Ishikawa (cell line): ENCODE results near the gene KCNA5.

Experiments used
- CEBPB ChIP-seq: IDR thresholded peaks from 2 replicates; pipeline ENCODE4 v1.6.1; 2012
- CREB1 ChIP-seq: IDR thresholded peaks from 2 replicates; pipeline ENCODE4 v1.6.1; 2012; ENCODE audit warnings: low read depth
- EGR1 ChIP-seq: IDR thresholded peaks from 2 replicates; pipeline ENCODE4 v1.6.1; 2012
- EP300 ChIP-seq: IDR thresholded peaks from 2 replicates; pipeline ENCODE4 v1.6.1; 2012; ENCODE audit warnings: borderline replicate concordance
- FOXM1 ChIP-seq: IDR thresholded peaks from 2 replicates; pipeline ENCODE4 v1.6.1; 2012; ENCODE audit warnings: low read depth, borderline replicate concordance
- MAX ChIP-seq: IDR thresholded peaks from 2 replicates; pipeline ENCODE4 v1.6.1; 2012
- RAD21 ChIP-seq: IDR thresholded peaks from 2 replicates; pipeline ENCODE4 v1.6.1; 2012; ENCODE audit warnings: low read depth
- REST ChIP-seq: IDR thresholded peaks from 2 replicates; pipeline ENCODE4 v1.6.1; 2012; ENCODE audit warnings: low read depth, mild to moderate bottlenecking
- TAF1 ChIP-seq: IDR thresholded peaks from 2 replicates; pipeline ENCODE4 v1.6.1; 2012; ENCODE audit warnings: low read depth, mild to moderate bottlenecking
- TCF12 ChIP-seq: IDR thresholded peaks from 2 replicates; pipeline ENCODE4 v1.6.1; 2012; ENCODE audit warnings: low read depth
- USF1 ChIP-seq: IDR thresholded peaks from 2 replicates; pipeline ENCODE4 v1.6.1; 2012
- YY1 ChIP-seq: IDR thresholded peaks from 2 replicates; pipeline ENCODE4 v1.6.1; 2012; ENCODE audit warnings: low read depth
- ZBTB7A ChIP-seq: IDR thresholded peaks from 2 replicates; pipeline ENCODE4 v1.6.1; 2012; ENCODE audit warnings: low read depth

- no peak for TF ChIP-seq CEBPB
- no peak for TF ChIP-seq MAX
- no peak for TF ChIP-seq RAD21
- TF ChIP-seq TCF12: no peak
- no peak for TF ChIP-seq EGR1
- no peak for TF ChIP-seq ZBTB7A
- no peak for TF ChIP-seq REST
- TF ChIP-seq FOXM1: no peak
- no peak for TF ChIP-seq YY1
- no peak for TF ChIP-seq TAF1
- no peak for TF ChIP-seq EP300
- no peak for TF ChIP-seq CREB1
- TF ChIP-seq USF1: no peak
Observed at GRCh38 chr12:5032821-5033220, 10.9 kb upstream of the KCNA5 start.
